GM21423 (cell line): Measurements from ENCODE around the gene GALNT18.

Experiments
- ATAC-seq: cut with Tn5 transposase; IDR thresholded peaks from one replicate; pipeline ENCODE4 v1.9.1; 2021; ENCODE audit warnings: mild to moderate bottlenecking, moderate library complexity; ENCODE audit not compliant: unreplicated experiment

Gene GALNT18

DNA sequence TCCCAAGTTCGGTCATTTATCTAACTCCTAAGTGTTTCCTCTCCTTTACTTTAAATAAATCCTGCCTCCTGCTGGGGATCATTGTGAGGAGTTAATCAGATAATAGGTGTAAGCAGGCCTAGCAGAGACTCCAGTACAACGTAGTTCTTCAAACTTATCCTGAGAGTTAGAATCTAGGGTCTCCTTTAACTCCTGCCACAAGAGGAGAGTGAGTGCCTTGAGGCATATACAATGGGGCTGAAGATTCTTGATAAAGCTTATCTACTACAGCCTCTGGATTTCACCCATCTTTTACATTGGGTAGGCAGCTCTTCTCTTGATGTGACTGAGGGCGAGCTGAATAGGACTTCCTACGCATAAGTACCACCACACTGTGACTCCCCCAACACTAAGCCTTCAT, 3.1 kb upstream of the GALNT18 start:
- ATAC-seq: no peak

DNA sequence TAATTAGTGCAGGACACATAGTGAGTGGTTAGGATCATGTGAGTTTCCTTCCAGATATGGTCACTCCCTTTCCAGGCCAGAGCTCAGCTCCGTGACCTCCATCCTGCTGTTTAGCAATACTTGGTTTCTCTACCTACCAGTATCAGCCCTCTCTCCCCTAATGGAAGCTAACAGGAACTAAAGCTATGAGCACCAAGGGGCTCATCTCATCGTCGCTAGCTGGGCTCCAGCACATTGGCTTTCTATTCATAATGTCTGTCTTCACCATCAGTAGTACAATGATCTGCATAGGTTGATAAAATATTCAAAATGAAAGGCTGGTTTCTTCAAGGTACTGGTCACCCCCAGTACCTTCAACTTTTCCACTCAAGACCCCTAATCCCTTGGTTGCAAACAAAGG, 2.4 kb upstream of the GALNT18 start:
- no peak for ATAC-seq

DNA sequence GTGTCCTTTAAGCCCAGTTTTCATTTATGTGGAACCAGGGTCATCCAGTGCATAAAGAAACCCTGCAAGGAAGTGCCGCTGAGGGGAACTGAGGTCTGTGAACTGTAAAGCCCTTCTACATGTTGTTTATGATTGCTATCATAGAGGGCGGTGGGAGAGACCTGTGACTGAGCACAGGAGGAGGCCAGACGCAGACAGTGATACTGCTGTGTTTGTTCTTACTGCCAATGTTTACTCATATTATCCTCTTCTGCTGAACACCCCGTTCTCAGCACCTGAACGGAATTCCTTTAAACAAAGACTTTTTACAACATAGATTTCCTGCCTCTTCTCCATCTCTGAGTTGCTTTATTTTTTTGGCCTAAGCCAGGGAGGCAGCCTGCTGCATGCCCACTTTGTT, 967 bp upstream of the GALNT18 start:
- ATAC-seq: no peak

DNA sequence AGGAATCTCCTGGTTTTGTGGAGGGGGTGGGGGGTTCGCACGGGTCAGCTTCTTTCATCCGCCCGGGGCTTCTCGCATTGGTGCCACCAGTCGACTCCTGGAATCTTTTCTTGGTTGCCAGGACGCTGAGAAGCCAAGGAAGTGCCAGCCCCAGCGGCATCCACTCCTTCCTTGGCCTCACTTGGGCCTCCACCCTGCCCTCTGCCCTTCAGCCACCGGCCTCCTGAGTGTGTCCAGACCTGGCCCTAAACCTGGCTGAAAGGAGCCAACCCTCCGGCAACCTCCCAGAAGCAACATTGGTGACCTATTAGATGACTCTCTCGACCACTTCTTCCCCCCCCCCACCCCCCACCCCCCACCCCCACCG, 518 bp upstream of the GALNT18 start:
- ATAC-seq: no peak

DNA sequence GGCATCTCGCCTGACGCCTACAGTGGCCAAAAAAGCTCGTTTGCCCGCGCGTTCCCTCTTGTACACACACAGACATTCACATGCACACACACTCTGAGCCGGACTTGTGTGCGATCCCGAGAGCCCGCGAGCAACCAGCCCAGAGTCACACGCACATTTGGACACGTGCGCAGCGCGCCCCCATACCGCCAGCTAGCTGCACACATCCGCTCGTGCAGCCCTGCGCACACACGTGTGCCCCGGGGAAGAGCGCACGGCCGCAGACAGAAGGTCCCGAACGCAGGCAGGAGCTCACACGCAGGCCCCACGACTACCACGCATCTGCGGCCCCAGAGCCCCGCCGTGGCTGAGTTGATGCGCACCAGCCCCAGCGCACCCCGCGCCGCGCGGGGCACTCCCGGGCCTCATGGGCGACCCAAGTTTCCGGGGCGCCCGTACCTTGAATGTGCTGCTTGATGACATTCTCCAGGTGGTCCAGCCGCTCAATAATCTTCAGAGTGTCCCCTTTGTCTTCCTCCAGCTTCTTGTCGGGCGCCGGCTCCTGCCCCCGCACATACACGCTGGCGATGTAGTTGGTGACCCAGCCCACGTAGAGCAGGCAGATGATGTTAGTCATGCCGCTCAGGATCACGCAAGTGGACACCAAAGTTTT, 758 bp downstream of the GALNT18 start:
- peak; percentile 12 for ATAC-seq

DNA sequence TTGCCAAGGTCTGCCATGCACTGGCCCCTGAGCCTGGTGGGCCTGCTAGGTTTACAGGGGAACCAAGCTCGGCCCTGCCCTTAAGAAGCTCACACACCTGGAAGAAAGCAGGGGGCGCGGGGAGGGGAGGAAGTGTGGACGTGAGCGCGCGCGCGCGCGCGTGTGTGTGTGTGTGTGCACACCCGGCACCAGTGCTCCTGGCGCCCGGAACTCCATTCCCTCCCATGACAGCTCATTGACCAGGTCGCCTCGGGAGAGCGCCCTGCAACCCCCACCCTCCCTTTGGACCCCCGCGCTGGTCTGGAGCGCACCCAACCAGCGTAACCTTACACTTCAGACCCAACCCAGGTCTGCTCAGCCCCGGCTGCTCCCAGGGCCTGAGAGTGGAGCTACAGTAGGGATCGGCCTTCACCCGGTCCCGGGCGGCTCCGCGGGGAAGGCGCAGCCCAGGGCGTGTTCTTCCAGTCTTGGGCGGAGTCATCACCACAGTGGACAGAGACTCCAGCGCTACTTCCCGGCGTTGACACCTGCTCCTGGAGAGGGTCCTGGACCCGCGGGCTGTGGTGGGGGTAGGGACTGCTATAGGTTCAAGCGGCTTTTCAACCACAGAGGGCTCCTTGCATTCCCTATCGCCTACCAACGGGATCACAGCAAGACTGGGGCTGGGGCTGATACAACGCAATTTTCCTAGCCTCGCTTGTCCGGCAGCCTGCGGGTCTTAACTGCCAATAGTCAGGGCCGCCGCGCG, 1.5 kb downstream of the GALNT18 start:
- no peak for ATAC-seq

DNA sequence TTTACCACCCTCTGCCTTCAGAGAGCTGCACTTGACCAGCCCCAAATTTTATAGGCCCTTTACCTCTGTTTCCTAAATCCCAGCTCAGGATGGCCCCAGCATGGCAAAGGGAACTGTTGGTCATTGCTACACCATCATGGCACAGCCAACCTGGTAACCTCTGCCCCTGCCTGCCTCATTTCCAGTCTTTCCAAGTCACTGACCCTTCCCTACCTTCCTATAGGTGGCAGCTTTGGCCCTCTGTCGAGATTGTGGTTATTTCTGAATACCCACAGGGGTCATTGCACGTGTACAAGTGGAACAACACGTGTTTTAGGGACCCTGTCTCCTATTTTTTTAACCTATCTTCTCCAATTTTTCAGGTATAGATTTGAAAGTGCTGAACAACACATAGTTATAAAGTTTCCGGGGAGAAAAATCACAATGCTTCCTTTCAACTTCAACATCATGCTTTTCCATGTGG, 2.8 kb downstream of the GALNT18 start:
- ATAC-seq: no peak

DNA sequence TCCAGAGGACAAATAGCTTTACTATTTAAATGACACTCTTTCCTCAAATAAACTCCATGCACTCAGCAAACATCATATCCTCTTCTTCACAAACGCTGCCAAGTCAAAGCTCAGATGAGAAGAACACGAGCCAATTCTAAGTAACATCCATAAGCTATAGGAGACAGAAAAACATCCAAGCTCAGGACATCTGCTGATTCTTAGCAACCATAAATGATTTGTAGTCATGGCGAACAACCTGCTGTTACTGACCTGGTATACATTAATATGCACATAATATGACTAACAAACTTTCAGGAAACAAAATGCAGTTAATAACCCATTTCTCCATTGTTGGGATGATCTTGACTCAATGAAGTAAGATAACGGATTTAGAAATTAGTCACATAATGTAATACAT, 6.7 kb downstream of the GALNT18 start:
- ATAC-seq: no peak

DNA sequence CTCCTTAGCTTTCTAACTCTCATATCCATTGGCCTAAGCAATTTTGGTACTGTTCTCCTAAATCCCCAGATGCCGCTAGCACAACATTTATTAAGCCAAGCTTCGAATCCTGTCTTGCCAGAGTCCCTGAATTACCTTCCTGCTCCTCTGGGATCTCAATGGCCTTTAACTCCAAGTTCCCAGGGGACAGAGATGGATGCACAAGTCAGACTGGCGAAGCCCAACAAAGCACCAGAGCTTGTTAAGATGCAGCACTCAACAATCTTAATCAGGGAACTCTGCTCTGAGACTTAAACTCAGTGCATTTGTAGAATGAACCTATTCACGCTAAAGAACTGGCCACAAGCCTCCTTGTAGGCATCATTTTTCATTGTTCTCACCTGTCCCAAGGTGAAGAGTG, 9.4 kb downstream of the GALNT18 start:
- no peak for ATAC-seq

DNA sequence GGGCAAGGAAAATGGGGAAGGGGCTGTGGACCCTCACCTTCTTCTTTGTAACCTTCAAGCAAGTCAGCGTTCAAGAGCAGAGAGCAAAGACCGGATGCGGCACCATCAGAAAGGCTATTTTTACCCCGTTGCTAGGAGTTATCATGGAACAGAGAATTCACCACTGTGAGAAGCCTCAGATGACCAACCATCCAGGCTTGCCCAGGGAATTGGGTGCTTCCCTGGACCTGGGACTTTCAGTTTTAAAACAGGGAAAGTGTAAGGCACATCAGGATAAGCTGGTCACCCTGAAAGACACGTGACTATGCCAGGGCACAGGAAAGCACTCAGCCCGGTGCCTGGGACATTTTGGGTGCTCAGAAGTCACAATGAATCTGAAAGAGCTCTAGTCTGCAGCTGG, 10.4 kb downstream of the GALNT18 start:
- no peak for ATAC-seq

DNA sequence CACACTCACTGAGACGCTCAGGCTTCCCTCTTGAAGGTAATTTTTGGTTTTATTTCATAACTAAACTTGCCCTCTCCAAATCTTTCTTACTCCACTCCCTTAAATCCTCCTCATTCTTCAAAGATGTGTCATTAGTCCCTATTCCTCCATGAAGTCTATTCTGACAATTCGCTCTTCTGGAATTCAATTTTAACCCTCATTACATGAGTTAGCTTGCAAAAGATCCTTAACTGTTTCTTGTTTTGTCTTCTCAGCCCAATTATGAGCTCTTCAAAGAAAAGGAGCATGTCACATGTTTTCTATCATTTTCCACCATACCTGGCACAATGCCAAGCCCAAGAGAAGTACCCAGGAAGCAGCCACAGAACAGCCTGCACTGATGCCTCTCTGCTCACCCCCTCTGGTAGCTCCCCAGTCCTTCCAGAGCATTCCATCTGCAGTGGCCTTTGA, 13.0 kb downstream of the GALNT18 start:
- ATAC-seq: no peak

DNA sequence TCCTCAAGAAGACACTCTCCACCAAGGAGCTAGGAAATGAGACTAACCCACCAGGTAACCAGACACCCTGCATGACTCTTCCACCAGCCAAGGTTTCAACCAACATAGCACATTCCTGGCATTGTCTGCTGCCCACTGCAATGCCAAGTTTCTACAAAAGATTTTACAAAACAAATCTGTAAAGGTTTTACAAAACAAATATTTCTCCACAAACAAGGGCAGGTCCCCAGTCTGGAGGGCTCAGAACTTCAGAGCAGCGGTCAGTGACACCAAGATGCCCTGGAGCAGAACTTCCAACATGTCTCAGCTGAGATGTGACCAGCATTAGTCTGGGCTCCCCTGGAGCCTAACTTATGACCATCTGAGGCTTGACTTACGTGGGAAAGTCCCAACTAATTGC, 14.0 kb downstream of the GALNT18 start:
- no peak for ATAC-seq

DNA sequence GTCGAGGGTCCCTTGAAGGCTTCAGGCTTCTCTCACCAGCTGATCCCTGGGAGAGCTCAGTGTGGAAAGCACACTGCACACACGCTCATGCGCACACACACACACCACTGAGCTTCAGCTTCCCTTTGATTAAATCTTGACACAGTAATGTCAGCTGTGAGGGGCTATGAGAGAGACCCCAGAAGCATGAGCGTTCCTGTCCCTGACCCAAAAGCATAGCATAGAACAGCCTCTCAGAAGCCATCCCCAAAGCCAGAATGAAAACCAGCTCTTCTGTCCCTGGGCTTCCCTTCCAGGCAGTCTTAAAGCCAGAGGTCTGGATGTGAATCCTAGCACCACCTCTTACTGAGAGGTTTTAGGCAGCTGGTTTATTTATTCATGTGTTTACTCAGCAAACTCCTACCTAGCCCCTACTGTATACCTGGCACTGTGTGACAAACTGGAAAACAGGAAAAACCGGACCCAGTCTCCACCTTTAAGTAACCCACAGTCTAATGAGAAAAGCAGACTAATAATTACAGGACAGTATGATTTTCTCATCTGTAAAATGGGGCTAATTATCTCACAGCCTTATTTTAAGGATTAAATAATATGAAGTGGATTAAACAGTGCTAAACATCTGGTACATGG, 15.9 kb downstream of the GALNT18 start:
- no peak for ATAC-seq

DNA sequence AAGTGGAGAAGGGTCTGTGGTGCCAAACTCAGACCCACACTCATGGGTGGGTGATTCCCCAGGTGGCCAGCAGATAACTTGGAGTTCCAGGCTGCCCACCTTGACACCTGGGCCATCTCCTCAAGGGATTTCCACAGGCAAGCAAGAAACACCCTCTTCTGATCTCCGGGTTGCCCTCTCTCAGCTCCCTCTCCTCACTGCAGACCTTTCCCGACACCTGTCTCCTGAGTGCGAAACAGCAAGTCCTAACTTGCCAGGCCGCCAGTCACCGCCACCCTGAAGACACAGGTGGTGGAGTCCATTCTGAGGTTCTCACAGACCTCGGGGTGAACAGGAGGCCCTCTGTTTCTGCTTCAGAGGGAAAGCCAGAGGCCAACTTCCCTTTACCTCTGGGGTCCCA, 16.6 kb downstream of the GALNT18 start:
- no peak for ATAC-seq

DNA sequence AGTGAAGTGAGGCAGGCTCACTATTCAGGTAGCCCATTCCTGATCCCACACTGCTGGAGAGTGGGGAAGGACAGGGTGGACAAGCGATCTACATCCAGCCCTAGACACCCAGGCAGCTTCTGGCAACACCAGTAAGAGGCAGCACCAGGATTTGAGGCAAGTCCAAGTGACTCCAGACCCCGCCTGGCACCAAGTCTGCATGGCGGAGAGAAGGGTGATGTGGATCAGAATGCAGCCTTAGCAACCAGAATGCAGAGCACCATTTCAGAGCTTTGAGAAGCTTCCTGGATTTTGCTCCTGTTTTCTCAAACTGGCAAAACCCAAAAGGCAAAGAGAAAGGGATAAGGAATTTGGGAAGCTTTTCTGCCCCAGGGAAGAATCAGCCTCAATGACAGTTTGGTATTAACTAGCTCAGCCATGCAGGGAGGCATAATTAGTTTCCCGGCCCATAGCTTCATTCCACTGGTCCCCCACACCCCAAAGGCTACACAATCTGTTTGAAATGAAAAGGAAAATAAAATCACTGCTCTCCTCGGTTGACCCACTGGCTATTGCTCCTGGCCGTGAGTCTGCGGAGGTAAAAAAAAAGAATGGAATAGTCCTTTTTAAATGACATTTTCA, 17.3 kb downstream of the GALNT18 start:
- no peak for ATAC-seq

DNA sequence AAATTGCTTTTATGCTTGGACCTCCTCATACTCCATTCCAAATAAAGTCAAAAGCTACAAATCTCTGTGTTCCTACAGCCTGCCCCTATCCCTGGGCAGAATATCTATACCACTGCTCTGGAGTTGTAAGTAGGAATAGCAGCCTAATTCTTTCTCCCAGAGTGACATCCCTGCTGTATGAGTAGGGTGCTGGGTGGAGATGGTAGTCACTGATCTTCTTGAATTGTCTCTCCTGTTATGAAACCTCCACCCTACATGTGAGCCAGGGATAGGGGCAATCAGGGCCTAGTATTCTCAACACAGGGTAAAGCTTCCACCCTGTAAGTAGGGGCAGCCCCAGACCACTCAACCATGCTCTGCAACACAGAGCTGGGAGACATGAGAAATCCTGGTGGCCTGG, 19.8 kb downstream of the GALNT18 start:
- no peak for ATAC-seq

DNA sequence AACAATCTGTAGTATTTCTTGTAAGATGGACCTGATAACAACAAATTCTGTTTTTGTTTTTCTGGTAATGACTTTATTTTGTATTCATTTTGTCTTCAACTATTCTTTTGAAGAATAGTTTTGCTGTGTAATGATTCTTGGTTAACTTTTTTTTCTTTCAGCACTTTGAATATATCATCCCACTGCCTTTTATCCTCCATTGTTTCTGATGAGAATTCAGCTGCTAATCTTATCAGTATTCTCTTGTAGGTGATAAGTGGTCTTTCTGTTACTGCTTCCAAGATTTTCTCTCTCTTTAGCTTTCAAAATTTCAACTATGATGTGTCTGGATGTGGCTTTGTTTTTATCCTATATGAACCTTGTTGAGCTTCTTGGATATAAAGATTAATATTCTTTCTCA, 21.5 kb downstream of the GALNT18 start:
- ATAC-seq: no peak

DNA sequence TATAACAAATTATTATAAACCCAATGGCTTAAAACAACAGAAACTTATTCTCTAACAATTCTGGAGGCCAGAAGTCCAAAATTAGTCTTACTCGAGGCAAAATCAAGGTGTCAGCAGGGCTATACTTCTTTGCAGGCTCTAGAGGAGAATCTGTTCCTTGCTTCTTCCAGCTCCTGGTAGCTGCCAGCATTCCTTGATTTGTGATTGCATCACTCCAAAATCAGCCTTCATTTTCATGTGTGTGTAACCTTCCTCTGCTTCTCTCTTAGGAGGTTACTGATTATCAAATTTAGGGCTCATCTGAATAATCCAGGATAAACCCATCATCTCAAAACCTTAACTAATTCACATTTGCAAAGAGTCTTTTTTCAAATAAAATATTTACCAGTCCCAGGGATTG, 23.6 kb downstream of the GALNT18 start:
- ATAC-seq: no peak

DNA sequence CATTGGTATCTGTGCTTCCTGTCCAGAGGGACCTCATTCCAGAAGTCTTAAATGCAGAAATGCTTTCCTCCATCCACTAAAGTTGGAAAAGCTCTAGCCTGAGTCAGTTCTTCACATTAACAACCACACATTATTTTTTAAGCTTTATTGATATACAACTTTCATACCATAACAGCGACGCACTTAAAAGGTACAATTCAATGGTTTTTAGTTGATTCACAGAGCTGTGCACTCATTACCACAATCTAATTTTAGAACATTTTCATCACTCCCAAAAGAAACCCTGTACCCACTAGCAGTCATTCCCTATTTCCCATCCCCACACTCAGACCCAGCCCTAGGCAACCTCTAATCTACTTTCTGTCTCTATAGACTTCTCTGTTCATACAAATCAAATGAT, 27.6 kb downstream of the GALNT18 start:
- no peak for ATAC-seq

DNA sequence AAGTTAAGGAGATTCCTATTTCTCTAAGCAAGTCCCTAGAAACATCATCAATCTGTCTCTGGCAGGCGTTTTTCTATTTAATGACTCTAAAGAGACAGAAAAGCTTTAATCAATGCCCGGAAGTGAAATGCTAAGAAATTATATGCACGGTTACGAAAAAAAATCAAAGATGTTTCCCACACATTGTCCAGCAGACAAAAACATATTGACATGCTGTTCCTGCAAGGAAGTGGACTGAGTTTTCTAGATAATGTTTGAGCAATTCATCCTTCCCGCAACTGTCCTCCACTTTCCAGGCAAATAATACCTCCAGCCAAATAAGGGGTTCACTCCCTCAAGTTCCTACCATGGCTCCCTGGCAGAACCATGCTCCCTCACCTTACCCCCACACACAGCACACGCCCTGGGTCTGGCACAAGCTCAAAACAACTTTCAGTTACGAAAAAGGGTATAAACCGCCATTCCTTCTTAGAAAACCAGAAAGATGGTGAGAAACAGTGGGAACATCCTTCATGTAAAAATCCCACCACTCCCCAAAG, 29.6 kb downstream of the GALNT18 start:
- no peak for ATAC-seq

DNA sequence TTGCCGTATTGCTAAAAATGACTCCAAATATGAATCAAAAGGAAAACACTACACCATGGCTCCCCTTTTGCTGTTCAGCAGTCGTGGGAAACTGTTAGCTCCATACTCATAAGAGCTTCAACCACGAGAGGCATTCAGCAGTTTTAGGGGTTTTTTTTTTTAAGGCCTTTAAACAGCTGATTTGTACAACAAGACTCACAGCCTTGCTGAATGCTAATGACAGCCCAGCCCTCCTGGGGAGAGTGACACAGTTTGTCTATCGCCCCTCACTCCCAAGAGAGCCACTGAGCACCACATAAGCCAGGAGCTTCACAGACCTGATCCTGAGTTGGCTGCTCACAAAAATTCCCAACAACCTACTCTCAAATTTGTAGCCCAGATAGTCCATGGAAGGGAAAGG, 32.4 kb downstream of the GALNT18 start:
- no peak for ATAC-seq

DNA sequence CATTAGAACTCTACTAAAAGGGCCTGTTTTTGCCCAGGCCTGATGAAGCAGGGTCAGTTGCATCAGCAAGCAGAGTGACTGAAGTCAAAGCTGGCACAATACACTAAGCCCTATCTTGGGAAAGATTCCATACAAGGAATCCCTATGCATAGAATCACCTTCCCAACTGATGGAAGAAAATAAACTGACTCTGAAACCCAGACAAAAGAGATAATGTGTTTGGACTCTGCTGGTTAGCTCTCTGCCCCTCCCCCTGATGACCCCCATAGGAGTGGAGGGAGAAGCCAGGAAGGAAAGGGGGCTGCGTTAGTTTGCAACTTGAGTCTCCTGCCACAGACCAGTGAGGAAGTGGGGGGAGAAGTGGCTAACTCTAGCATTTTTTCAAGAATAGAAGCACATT, 32.9 kb downstream of the GALNT18 start:
- no peak for ATAC-seq
